Measurements from ENCODE around the gene APBB2.

GRCh38 chr4:41103657-41104056, 110.7 kb downstream of the APBB2 start:
- TF ChIP-seq CTCF (conservative IDR thresholded peaks at IDR 0.05 in 1 of 2, IDR thresholded peaks at IDR 0.05 in 1 of 2; ENCODE audit: extremely low read depth in 1 of 2, insufficient read depth in 1 of 2, low read depth in 1 of 2, low read length in 2 of 2) (no peak), EZH2 (IDR thresholded peaks at IDR 0.05; ENCODE audit: borderline replicate concordance, low read length) (no peak)
